HG03280 (cell line): ENCODE measurements around the gene WDR4.
"Not testable (repeated sequence)": the region's sequence is repeated elsewhere in the genome, so short reads cannot be mapped to it uniquely, and the experiment has no call there.

Experiments used
- ATAC-seq: cut with Tn5 transposase; IDR thresholded peaks from one replicate; pipeline ENCODE4 v1.9.1; 2021; ENCODE audit warnings: mild to moderate bottlenecking, moderate library complexity; ENCODE audit not compliant: unreplicated experiment

Gene WDR4

GRCh38 chr21:42854246-42855010, 24.9 kb downstream of the WDR4 start:
- no peak for ATAC-seq

GRCh38 chr21:42853621-42854020, 25.7 kb downstream of the WDR4 start:
- no peak for ATAC-seq

- ATAC-seq, result no peak
Observed at GRCh38 chr21:42852925-42853570, 26.3 kb downstream of the WDR4 start.

- no peak for ATAC-seq
Observed at GRCh38 chr21:42851812-42852665, 27.3 kb downstream of the WDR4 start.

- ATAC-seq, result no peak
Observed at GRCh38 chr21:42850866-42851391, 28.4 kb downstream of the WDR4 start.

- ATAC-seq, result no peak
Observed at GRCh38 chr21:42850463-42850862, 28.9 kb downstream of the WDR4 start.

- ATAC-seq, result no peak
Observed at GRCh38 chr21:42849759-42850412, 29.5 kb downstream of the WDR4 start.

- ATAC-seq, result no peak
Observed at GRCh38 chr21:42848932-42849758, 30.2 kb downstream of the WDR4 start.

- not testable (repeated sequence) for ATAC-seq
Observed at GRCh38 chr21:42848144-42848931, 31.0 kb downstream of the WDR4 start.

- no peak for ATAC-seq
Observed at GRCh38 chr21:42847726-42848125, 31.6 kb downstream of the WDR4 start.

- no peak for ATAC-seq
Observed at GRCh38 chr21:42847051-42847707, 32.2 kb downstream of the WDR4 start.

GRCh38 chr21:42846221-42846620, 33.1 kb downstream of the WDR4 start:
- no peak for ATAC-seq

GRCh38 chr21:42845296-42845965, 33.9 kb downstream of the WDR4 start:
- ATAC-seq, result no peak

- no peak for ATAC-seq
Observed at GRCh38 chr21:42844411-42845113, 34.8 kb downstream of the WDR4 start.

GRCh38 chr21:42843056-42843455, 36.3 kb downstream of the WDR4 start:
- no peak for ATAC-seq

- not testable (repeated sequence) for ATAC-seq
Observed at GRCh38 chr21:42841916-42842655, 37.3 kb downstream of the WDR4 start.
